A549 (cell line): Measurements from ENCODE around the gene TSPAN18. TPM values are rescaled to one million over a fixed set of nuclear protein-coding genes. Genes with fewer than 3 reads are reported as not detected.

Experiments used
- ATAC-seq, 2 experiments: fragments of 200-7000 bp in 1 of 2; fragments of >200 bp in 1 of 2; cut with Nextera tagmentation in 1 of 2; cut with Tn5 transposase in 1 of 2; 3 replicates each; pipeline versions ENCODE4 v1.8.0 to v1.9.1; 2018 to 2020; ENCODE audit warnings: mild to moderate bottlenecking in 1 of 2, moderate library complexity in 1 of 2
- CTCF ChIA-PET: fragments of 300-600 bp; sonication (Branson Sonifier 250); formaldehyde crosslinking; extraction: SDS; loops from one replicate; lab custom pipeline; 2021; ENCODE audit warnings: antibody characterized with exemption, inconsistent platforms; lab: Yijun Ruan, JAX
- POLR2A ChIA-PET: fragments of 350-600 bp; formaldehyde crosslinking; extraction: SDS; loops from one replicate; lab custom pipeline; 2021; ENCODE audit warnings: antibody characterized with exemption, inconsistent platforms; lab: Yijun Ruan, JAX
- DNase-seq, 2 experiments: peaks; one replicate each; pipeline versions ENCODE4 v3.0.0 to v3.0.0-alpha.2; 2011 to 2016; ENCODE audit warnings: low read depth in 1 of 2, low spot score in 1 of 2
- FAIRE-seq: peaks from 2 replicates; lab custom pipeline; 2011; peaks lifted over from hg19 to GRCh38; lab: Jason Lieb, UNC
- H3K27ac ChIP-seq, 2 experiments: fragments of >200 bp; sonication (Bioruptor Twin); formaldehyde crosslinking; 3 replicates each; pipeline ENCODE4 v1.5.1; 2016 to 2017
- H3K4me1 ChIP-seq: fragments of >200 bp; sonication (Bioruptor Twin); formaldehyde crosslinking; 3 replicates; pipeline ENCODE4 v1.6.1; 2016
- H3K4me2 ChIP-seq: fragments of >200 bp; sonication (Bioruptor Twin); formaldehyde crosslinking; 3 replicates; pipeline ENCODE4 v1.6.1; 2016
- H3K4me3 ChIP-seq: fragments of >200 bp; sonication (Bioruptor Twin); formaldehyde crosslinking; 3 replicates; pipeline ENCODE4 v1.5.1; 2016
- H3K9me3 ChIP-seq: fragments of >200 bp; sonication (Bioruptor Twin); formaldehyde crosslinking; 3 replicates; pipeline ENCODE4 v1.6.1; 2016
- ELK1 ChIP-seq: fragments of 150-350 bp; IDR thresholded peaks from 2 replicates; pipeline ENCODE4 v1.6.1; 2014; ENCODE audit warnings: low read depth, mild to moderate bottlenecking, low read length
- ESRRA ChIP-seq: fragments of 150-350 bp; IDR thresholded peaks from 2 replicates; pipeline ENCODE4 v1.6.1; 2014; ENCODE audit warnings: mild to moderate bottlenecking, low read length, borderline replicate concordance
- FOSB ChIP-seq: fragments of 250-450 bp; sonication (Bioruptor Pico); IDR thresholded peaks from 2 replicates; pipeline ENCODE4 v1.5.0; 2020; ENCODE audit warnings: mild to moderate bottlenecking, moderate library complexity
- HOXA7 ChIP-seq: fragments of 250-450 bp; sonication (Bioruptor Pico); IDR thresholded peaks from 2 replicates; pipeline ENCODE4 v1.5.0; 2020; ENCODE audit warnings: mild to moderate bottlenecking, moderate library complexity
- JUNB ChIP-seq: fragments of >200 bp; sonication (Bioruptor Twin); formaldehyde crosslinking; IDR thresholded peaks from 2 replicates; pipeline ENCODE4 v1.6.1; 2016
- KDM5A ChIP-seq: fragments of 200-600 bp; sonication (generic); IDR thresholded peaks from 2 replicates; pipeline ENCODE4 v1.6.1; 2016; ENCODE audit warnings: antibody characterized with exemption, mild to moderate bottlenecking
- MAFK ChIP-seq: fragments of 450-650 bp; IDR thresholded peaks from 2 replicates; pipeline ENCODE4 v1.6.1; 2014; ENCODE audit not compliant: partially characterized antibody
- NFE2L2 ChIP-seq: fragments of 150-350 bp; conservative IDR thresholded peaks from 2 replicates; pipeline ENCODE4 v1.6.1; 2014; ENCODE audit warnings: low read length
- PHF8 ChIP-seq: fragments of 200-600 bp; sonication (generic); IDR thresholded peaks from 2 replicates; pipeline ENCODE4 v1.6.1; 2016; ENCODE audit warnings: low read depth, mild to moderate bottlenecking, antibody characterized with exemption, moderate library complexity, borderline replicate concordance
- RAD21 ChIP-seq, 2 experiments: fragments of >200 bp in 1 of 2; sonication (Bioruptor Twin) in 1 of 2; formaldehyde crosslinking in 1 of 2; IDR thresholded peaks in 1 of 2; conservative IDR thresholded peaks in 1 of 2; 2 replicates in 1 of 2; 3 replicates in 1 of 2; pipeline ENCODE4 v1.6.1; 2012 to 2018; ENCODE audit warnings: inconsistent platforms in 1 of 2
- REST ChIP-seq: fragments of 200-600 bp; sonication (generic); IDR thresholded peaks from 2 replicates; pipeline ENCODE4 v1.6.1; 2016; ENCODE audit warnings: antibody characterized with exemption, mild to moderate bottlenecking, moderate library complexity
- RFX5 ChIP-seq: fragments of 450-650 bp; IDR thresholded peaks from 2 replicates; pipeline ENCODE4 v1.7.1; 2014; ENCODE audit warnings: antibody characterized with exemption, mild to moderate bottlenecking, moderate library complexity
- RNF2 ChIP-seq: fragments of 200-600 bp; sonication (generic); IDR thresholded peaks from 2 replicates; pipeline ENCODE4 v1.6.1; 2016; ENCODE audit warnings: low read depth, mild to moderate bottlenecking, antibody characterized with exemption, moderate library complexity, borderline replicate concordance
- SREBF2 ChIP-seq: fragments of 450-650 bp; IDR thresholded peaks from 2 replicates; pipeline ENCODE4 v1.6.1; 2014; ENCODE audit warnings: mild to moderate bottlenecking, moderate library complexity
- TFCP2L1 ChIP-seq: fragments of 250-450 bp; sonication (Bioruptor Pico); IDR thresholded peaks from 2 replicates; pipeline ENCODE4 v1.5.0; 2021; ENCODE audit warnings: mild to moderate bottlenecking
- WGBS: methylation state at CpG from one replicate; pipeline ENCODE4 v1.1.6; 2017; ENCODE audit errors: missing lambda C conversion rate; 5-methylcytosine and 5-hydroxymethylcytosine counted together
- polyA plus RNA-seq, 4 experiments: library from polyadenylated mRNA; depleted of rRNA in 3 of 4; stranded (reverse); fragments of >200 nt; fragmentation: RNase III in 1 of 4; extraction: RNeasy Plus Mini Kit Qiagen cat#74134 plus additional on column Dnase treatment in 1 of 4; gene quantifications; 2 replicates in 3 of 4; 3 replicates in 1 of 4; pipeline ENCODE4 v1.2.3, GENCODE V29; 2011 to 2017

TSPAN18 gene
- polyA plus RNA-seq, 2 of the 4 experiments (the other 2 are of a cell fraction) = 0.81 to 4.5 TPM

DNA sequence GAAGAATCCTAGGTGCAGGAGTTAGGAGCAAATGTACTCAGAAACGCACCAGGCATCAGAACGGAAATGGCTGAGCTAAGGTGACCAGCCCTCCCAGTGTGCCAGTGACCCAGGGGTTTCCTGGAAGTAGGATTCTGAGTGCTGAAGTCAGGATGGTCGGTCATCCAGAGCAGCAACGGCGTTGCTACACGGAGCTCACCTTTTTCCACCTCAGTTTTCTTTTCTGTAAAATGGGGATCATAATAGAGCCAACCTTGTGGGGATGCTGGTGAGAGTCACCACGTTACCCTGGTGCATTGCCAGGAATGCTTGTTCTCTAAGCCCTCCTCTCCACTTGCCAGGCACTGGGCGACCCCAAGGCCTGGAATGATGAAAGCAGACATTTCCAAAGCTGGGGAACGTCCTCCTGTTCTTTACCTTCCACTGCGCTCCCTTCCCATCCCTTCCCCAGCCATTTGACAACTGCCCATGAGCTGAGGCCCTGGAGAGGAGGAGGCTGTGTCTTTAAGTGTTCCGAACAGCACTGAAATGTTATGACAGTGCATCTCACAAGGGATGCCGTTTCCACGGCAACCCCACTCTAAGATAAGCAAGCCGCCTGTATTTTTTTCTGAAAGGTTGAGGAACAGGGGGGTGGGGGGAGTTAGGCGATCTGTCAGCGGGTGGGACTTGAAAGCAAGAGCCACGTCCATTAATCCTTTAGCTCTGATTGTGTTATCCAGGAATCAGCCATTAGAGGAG, 66.8 kb downstream of the TSPAN18 start (continued):
- TF ChIP-seq REST (no peak), TFCP2L1 (CRISPR knock-in tag) (no peak), PHF8 (no peak), KDM5A (no peak)

- FAIRE-seq (no peak), DNase-seq (no peak), ATAC-seq (no peak)
- no peak overlapping the region for H3K4me3 ChIP-seq
- H3K9me3 ChIP-seq = no peaks in the 10 kb centered on the region
- POLR2A ChIA-PET = no interaction called here
- 61% methylated on average over 8 of the region's 8 CpGs for WGBS
- CTCF ChIA-PET = interaction anchor here (1.4 to 5.6 kb wide), 3 partner anchors 20 to 44 kb away, joined by 3 to 37 read pairs (median 3); no protein-coding TSS in a partner anchor
- no peak overlapping the region for H3K27ac ChIP-seq
- H3K4me1 ChIP-seq = no peaks in the 10 kb centered on the region
- no peak overlapping the region for H3K4me2 ChIP-seq
- TF ChIP-seq MAFK (peak; percentile 78), ESRRA (no peak)
These were observed 69.2 kb downstream of the TSPAN18 start for GRCh38 chr11:44795803-44796535.

DNA sequence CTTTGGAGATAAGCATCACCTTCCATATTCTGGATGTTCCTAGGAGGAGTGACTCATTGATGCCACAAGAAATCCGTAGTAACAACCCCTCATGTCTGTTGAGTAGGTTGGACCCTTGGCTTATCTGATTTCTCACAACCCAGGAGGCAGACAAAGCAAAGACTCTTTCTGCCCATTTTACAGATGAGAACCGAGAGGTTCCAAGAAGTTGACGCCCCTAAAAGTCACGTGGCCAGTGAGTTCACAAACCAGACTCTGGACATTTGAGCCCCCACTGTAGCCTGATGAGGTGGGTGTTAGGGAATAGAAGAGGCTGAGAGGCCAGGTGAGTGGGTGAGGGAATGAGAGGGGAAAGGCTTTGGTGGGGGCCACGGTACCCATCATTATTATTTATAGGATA, 70.3 kb downstream of the TSPAN18 start:
- no peaks in the 10 kb centered on the region for H3K9me3 ChIP-seq
- TF ChIP-seq NFE2L2 = no peak
- TF ChIP-seq RNF2 = no peak
- no peak for TF ChIP-seq KDM5A
- TF ChIP-seq JUNB = no peak
- TF ChIP-seq MAFK = no peak
- TF ChIP-seq SREBF2 = no peak
- TF ChIP-seq RAD21 (conservative IDR thresholded peaks at IDR 0.05 in 1 of 2, IDR thresholded peaks at IDR 0.05 in 1 of 2) = no peak
- no peak for TF ChIP-seq ELK1
- TF ChIP-seq RFX5 = no peak
- TF ChIP-seq FOSB (CRISPR knock-in tag) = no peak
- no peak for TF ChIP-seq HOXA7 (CRISPR knock-in tag)
- CTCF ChIA-PET = no interaction called here
- no peak for FAIRE-seq
- POLR2A ChIA-PET = no interaction called here
- H3K4me3 ChIP-seq = no peak overlapping the region
- H3K27ac ChIP-seq = no peak overlapping the region
- WGBS = 45% methylated on average over 3 of the region's 5 CpGs
- H3K4me2 ChIP-seq = no peak overlapping the region
- DNase-seq = no peak
- no peak for ATAC-seq
- no peaks in the 10 kb centered on the region for H3K4me1 ChIP-seq
